Keratinocyte (primary cell): ENCODE measurements around the gene MLN.

Source experiments
- CTCF ChIP-seq, 3 experiments: IDR thresholded peaks in 1 of 3; conservative IDR thresholded peaks in 1 of 3; optimal IDR thresholded peaks in 1 of 3; 2 replicates in 2 of 3; 3 replicates in 1 of 3; pipeline versions ENCODE3 to v1.5.1; 2011; ENCODE audit warnings: low read length in 3 of 3, mild to moderate bottlenecking in 3 of 3, moderate library complexity in 2 of 3, control low read depth in 1 of 3, inconsistent platforms in 1 of 3; ENCODE audit not compliant: insufficient read depth in 2 of 3; ENCODE audit errors: extremely low read depth in 1 of 3
- EZH2 ChIP-seq: IDR thresholded peaks from one replicate; pipeline ENCODE4 v1.6.1; 2012; ENCODE audit warnings: inconsistent platforms, mild to moderate bottlenecking, low read length, moderate library complexity

- TF ChIP-seq CTCF (optimal IDR thresholded peaks at IDR 0.05 in 1 of 3, IDR thresholded peaks at IDR 0.05 in 1 of 3, conservative IDR thresholded peaks at IDR 0.05 in 1 of 3; ENCODE audit: extremely low read depth in 1 of 3, insufficient read depth in 2 of 3, low read length in 3 of 3) (no peak), EZH2 (no peak)
These were observed 12.9 kb downstream of the MLN start for GRCh38 chr6:33790910-33791309.
